GM23338 (cell line): ENCODE results near the gene CTRB2. TPM values are rescaled to one million over a fixed set of nuclear protein-coding genes. Genes with fewer than 3 reads are reported as not detected.

Experiments used
- ATAC-seq: fragments of 200-7000 bp; cut with Tn5 transposase; 3 replicates; pipeline ENCODE4 v1.9.1; 2020
- DNase-seq: peaks from one replicate; pipeline ENCODE4 v3.0.0-alpha.2; 2015; ENCODE audit warnings: low spot score
- H2AFZ ChIP-seq: fragments of 200-600 bp; sonication (generic); 2 replicates; pipeline ENCODE4 v1.8.0; 2016; ENCODE audit warnings: antibody characterized with exemption, mild to moderate bottlenecking, moderate library complexity
- H3F3A ChIP-seq: fragments of 200-600 bp; sonication (generic); replicated peaks from 2 replicates; pipeline ENCODE4 v1.8.0; 2017; ENCODE audit warnings: antibody characterized with exemption, mixed run types, low read depth
- H3K27ac ChIP-seq: fragments of 200-600 bp; sonication (generic); 2 replicates; pipeline ENCODE4 v1.6.1; 2016; ENCODE audit warnings: low read depth
- H3K27me3 ChIP-seq: fragments of 200-600 bp; sonication (generic); 2 replicates; pipeline ENCODE4 v1.8.0; 2016; ENCODE audit warnings: mild to moderate bottlenecking, mixed run types, moderate library complexity; ENCODE audit not compliant: insufficient read depth
- H3K36me3 ChIP-seq: fragments of 200-600 bp; sonication (generic); 2 replicates; pipeline ENCODE4 v1.8.0; 2016; ENCODE audit warnings: mild to moderate bottlenecking; ENCODE audit not compliant: insufficient read depth
- H3K4me1 ChIP-seq: fragments of 200-600 bp; sonication (generic); 2 replicates; pipeline ENCODE4 v1.8.0; 2016; ENCODE audit warnings: mild to moderate bottlenecking, moderate library complexity; ENCODE audit not compliant: insufficient read depth
- H3K4me2 ChIP-seq: fragments of 200-600 bp; sonication (generic); 2 replicates; pipeline ENCODE4 v1.7.1; 2017; ENCODE audit warnings: mixed run types
- H3K4me3 ChIP-seq: fragments of 200-600 bp; sonication (generic); 2 replicates; pipeline ENCODE4 v1.6.1; 2016; ENCODE audit warnings: mixed run types
- H3K79me2 ChIP-seq: fragments of 200-600 bp; sonication (generic); replicated peaks from 2 replicates; pipeline ENCODE4 v1.8.0; 2017; ENCODE audit warnings: mild to moderate bottlenecking; ENCODE audit not compliant: insufficient read depth
- H3K9me2 ChIP-seq: fragments of 200-600 bp; sonication (generic); 2 replicates; pipeline ENCODE4 v1.8.0; 2017; ENCODE audit not compliant: insufficient read depth
- H4K20me1 ChIP-seq: fragments of 200-600 bp; sonication (generic); replicated peaks from 2 replicates; pipeline ENCODE4 v1.8.0; 2017; ENCODE audit warnings: mild to moderate bottlenecking; ENCODE audit not compliant: insufficient read depth
- H3K27ac Mint-ChIP-seq: 2 replicates; pipeline ENCODE4 v1.8.0; 2020; ENCODE audit warnings: inconsistent platforms, mild to moderate bottlenecking, moderate library complexity, mixed read lengths
- H3K27me3 Mint-ChIP-seq: 3 replicates; pipeline ENCODE4 v1.8.0; 2022; ENCODE audit warnings: low read depth, mild to moderate bottlenecking, moderate library complexity, mixed read lengths, inconsistent platforms; ENCODE audit not compliant: insufficient read depth, poor library complexity
- H3K36me3 Mint-ChIP-seq: 3 replicates; pipeline ENCODE4 v1.8.0; 2021; ENCODE audit warnings: low read depth, mild to moderate bottlenecking, inconsistent platforms, moderate library complexity, mixed read lengths
- H3K4me1 Mint-ChIP-seq: 3 replicates; pipeline ENCODE4 v1.8.0; 2020; ENCODE audit warnings: mild to moderate bottlenecking, inconsistent platforms, mixed read lengths
- H3K4me3 Mint-ChIP-seq: 3 replicates; pipeline ENCODE4 v1.8.0; 2021; ENCODE audit warnings: moderate library complexity, mild to moderate bottlenecking, inconsistent platforms, mixed read lengths
- H3K9me3 Mint-ChIP-seq: 3 replicates; pipeline ENCODE4 v1.8.0; 2020; ENCODE audit warnings: moderate library complexity, mild to moderate bottlenecking, inconsistent platforms, mixed read lengths
- CREB1 ChIP-seq: fragments of 250-450 bp; sonication (Bioruptor Pico); IDR thresholded peaks from 2 replicates; pipeline ENCODE4 v1.5.0; 2020; ENCODE audit warnings: low read depth, mild to moderate bottlenecking, moderate library complexity
- CTCF ChIP-seq, 2 experiments: fragments of 200-600 bp in 1 of 2; sonication (generic) in 1 of 2; conservative IDR thresholded peaks; 2 replicates each; pipeline versions ENCODE4 v1.5.1 to v1.6.1; 2016 to 2017; ENCODE audit warnings: antibody characterized with exemption in 2 of 2, low read depth in 2 of 2, mild to moderate bottlenecking in 2 of 2, moderate library complexity in 1 of 2
- ETS1 ChIP-seq: IDR thresholded peaks from 2 replicates; pipeline ENCODE4 v1.6.1; 2016; ENCODE audit warnings: antibody characterized with exemption
- EZH2 ChIP-seq: fragments of 200-600 bp; sonication (generic); IDR thresholded peaks from one replicate; pipeline ENCODE4 v1.8.0; 2017; ENCODE audit warnings: antibody characterized with exemption, mild to moderate bottlenecking, low read depth; ENCODE audit not compliant: unreplicated experiment
- EZH2phosphoT487 ChIP-seq: fragments of 200-600 bp; sonication (generic); IDR thresholded peaks from one replicate; pipeline ENCODE4 v1.8.1; 2018; ENCODE audit warnings: antibody characterized with exemption; ENCODE audit not compliant: unreplicated experiment
- JUNB ChIP-seq: IDR thresholded peaks from one replicate; pipeline ENCODE4 v1.6.1; 2016; ENCODE audit warnings: antibody characterized with exemption; ENCODE audit not compliant: unreplicated experiment
- NANOG ChIP-seq: IDR thresholded peaks from 2 replicates; pipeline ENCODE4 v1.6.1; 2016; ENCODE audit warnings: antibody characterized with exemption, borderline replicate concordance
- POLR2AphosphoS5 ChIP-seq: IDR thresholded peaks from 2 replicates; pipeline ENCODE4 v1.6.1; 2016; ENCODE audit warnings: antibody characterized with exemption, low read depth
- REST ChIP-seq: IDR thresholded peaks from one replicate; pipeline ENCODE4 v1.6.1; 2018; ENCODE audit warnings: antibody characterized with exemption; ENCODE audit not compliant: unreplicated experiment
- STAT1 ChIP-seq: IDR thresholded peaks from one replicate; pipeline ENCODE4 v1.6.1; 2016; ENCODE audit warnings: antibody characterized with exemption; ENCODE audit not compliant: unreplicated experiment
- ZNF114 ChIP-seq: fragments of 250-450 bp; sonication (Bioruptor Pico); IDR thresholded peaks from 2 replicates; pipeline ENCODE4 v1.5.0; 2020; ENCODE audit warnings: mild to moderate bottlenecking, moderate library complexity
- ZNF331 ChIP-seq: fragments of 250-450 bp; sonication (Bioruptor Pico); IDR thresholded peaks from 2 replicates; pipeline ENCODE4 v1.5.0; 2020; ENCODE audit warnings: low read depth, mild to moderate bottlenecking, moderate library complexity
- polyA plus RNA-seq: library from polyadenylated mRNA; unstranded; fragments of >200 nt; fragmentation: Nextera tagmentation; extraction: Ambion mirVana; gene quantifications from 2 replicates; pipeline ENCODE4 v1.2.1, GENCODE V29; 2016
- total RNA-seq: library from RNA; depleted of rRNA; stranded (reverse); fragments of >200 nt; shearing (Covaris generic); gene quantifications from 2 replicates; pipeline ENCODE4 v1.2.3, GENCODE V29; 2014
- TF ChIP-seq, protein P1 (sequence below): fragments of 250-450 bp; sonication (Bioruptor Pico); IDR thresholded peaks from 2 replicates; pipeline ENCODE4 v1.5.0; 2020; ENCODE audit warnings: mild to moderate bottlenecking, moderate library complexity

Gene CTRB2
- total and polyA plus RNA-seq, 2 experiments from 2014 or later: not detected

GRCh38 chr16:75217389-75217851 is 10.5 kb upstream of the CTRB2 start:
- no peaks in the 10 kb centered on the region for H3K36me3 ChIP-seq
- H3K4me1 ChIP-seq: no peaks in the 10 kb centered on the region
- Mint-ChIP-seq H3K4me1 (0 out of 3 replicates have a peak, but pooled peaks cover 3% of the 10 kb centered on the region), H3K9me3 (no peaks in the 10 kb centered on the region; the same call in 2 of the 3 replicates), H3K27me3 (peaks cover 2% of the 10 kb centered on the region), H3K27ac (no peak overlapping the region; the same call in 1 of the 2 replicates), H3K4me3 (no peak overlapping the region), H3K36me3 (no peaks in the 10 kb centered on the region)
- no peak overlapping the region for H3K27ac ChIP-seq
- H4K20me1 ChIP-seq: no peaks in the 10 kb centered on the region
- H3K4me2 ChIP-seq: no peak overlapping the region
- no peak for DNase-seq
- H3K79me2 ChIP-seq: no peaks in the 10 kb centered on the region
- H2AFZ ChIP-seq: no peak overlapping the region
- ATAC-seq: no peak
- no peaks in the 10 kb centered on the region for H3K9me2 ChIP-seq
- no peaks in the 10 kb centered on the region for H3F3A ChIP-seq
- TF ChIP-seq POLR2AphosphoS5: no peak
- no peak for TF ChIP-seq CREB1
- no peak for TF ChIP-seq JUNB
- TF ChIP-seq NANOG: no peak
- no peak for TF ChIP-seq CTCF (conservative IDR thresholded peaks at IDR 0.05; ENCODE audit: low read depth in 2 of 2)
- no peak for TF ChIP-seq EZH2
- no peak for TF ChIP-seq STAT1
- no peak for TF ChIP-seq ZNF114
- TF ChIP-seq ETS1: no peak
- no peak for TF ChIP-seq ZNF331 (CRISPR knock-in tag)
- TF ChIP-seq, protein P1, sequence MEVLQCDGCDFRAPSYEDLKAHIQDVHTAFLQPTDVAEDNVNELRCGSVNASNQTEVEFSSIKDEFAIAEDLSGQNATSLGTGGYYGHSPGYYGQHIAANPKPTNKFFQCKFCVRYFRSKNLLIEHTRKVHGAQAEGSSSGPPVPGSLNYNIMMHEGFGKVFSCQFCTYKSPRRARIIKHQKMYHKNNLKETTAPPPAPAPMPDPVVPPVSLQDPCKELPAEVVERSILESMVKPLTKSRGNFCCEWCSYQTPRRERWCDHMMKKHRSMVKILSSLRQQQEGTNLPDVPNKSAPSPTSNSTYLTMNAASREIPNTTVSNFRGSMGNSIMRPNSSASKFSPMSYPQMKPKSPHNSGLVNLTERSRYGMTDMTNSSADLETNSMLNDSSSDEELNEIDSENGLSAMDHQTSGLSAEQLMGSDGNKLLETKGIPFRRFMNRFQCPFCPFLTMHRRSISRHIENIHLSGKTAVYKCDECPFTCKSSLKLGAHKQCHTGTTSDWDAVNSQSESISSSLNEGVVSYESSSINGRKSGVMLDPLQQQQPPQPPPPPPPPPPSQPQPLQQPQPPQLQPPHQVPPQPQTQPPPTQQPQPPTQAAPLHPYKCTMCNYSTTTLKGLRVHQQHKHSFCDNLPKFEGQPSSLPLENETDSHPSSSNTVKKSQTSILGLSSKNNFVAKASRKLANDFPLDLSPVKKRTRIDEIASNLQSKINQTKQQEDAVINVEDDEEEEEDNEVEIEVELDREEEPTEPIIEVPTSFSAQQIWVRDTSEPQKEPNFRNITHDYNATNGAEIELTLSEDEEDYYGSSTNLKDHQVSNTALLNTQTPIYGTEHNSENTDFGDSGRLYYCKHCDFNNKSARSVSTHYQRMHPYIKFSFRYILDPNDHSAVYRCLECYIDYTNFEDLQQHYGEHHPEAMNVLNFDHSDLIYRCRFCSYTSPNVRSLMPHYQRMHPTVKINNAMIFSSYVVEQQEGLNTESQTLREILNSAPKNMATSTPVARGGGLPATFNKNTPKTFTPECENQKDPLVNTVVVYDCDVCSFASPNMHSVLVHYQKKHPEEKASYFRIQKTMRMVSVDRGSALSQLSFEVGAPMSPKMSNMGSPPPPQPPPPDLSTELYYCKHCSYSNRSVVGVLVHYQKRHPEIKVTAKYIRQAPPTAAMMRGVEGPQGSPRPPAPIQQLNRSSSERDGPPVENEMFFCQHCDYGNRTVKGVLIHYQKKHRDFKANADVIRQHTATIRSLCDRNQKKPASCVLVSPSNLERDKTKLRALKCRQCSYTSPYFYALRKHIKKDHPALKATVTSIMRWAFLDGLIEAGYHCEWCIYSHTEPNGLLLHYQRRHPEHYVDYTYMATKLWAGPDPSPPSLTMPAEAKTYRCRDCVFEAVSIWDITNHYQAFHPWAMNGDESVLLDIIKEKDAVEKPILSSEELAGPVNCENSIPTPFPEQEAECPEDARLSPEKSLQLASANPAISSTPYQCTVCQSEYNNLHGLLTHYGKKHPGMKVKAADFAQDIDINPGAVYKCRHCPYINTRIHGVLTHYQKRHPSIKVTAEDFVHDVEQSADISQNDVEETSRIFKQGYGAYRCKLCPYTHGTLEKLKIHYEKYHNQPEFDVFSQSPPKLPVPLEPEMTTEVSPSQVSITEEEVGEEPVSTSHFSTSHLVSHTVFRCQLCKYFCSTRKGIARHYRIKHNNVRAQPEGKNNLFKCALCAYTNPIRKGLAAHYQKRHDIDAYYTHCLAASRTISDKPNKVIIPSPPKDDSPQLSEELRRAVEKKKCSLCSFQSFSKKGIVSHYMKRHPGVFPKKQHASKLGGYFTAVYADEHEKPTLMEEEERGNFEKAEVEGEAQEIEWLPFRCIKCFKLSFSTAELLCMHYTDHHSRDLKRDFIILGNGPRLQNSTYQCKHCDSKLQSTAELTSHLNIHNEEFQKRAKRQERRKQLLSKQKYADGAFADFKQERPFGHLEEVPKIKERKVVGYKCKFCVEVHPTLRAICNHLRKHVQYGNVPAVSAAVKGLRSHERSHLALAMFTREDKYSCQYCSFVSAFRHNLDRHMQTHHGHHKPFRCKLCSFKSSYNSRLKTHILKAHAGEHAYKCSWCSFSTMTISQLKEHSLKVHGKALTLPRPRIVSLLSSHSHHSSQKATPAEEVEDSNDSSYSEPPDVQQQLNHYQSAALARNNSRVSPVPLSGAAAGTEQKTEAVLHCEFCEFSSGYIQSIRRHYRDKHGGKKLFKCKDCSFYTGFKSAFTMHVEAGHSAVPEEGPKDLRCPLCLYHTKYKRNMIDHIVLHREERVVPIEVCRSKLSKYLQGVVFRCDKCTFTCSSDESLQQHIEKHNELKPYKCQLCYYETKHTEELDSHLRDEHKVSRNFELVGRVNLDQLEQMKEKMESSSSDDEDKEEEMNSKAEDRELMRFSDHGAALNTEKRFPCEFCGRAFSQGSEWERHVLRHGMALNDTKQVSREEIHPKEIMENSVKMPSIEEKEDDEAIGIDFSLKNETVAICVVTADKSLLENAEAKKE (CRISPR knock-in tag): no peak
- TF ChIP-seq EZH2phosphoT487: no peak
- no peak for TF ChIP-seq REST
- H3K4me3 ChIP-seq: no peak overlapping the region
- no peaks in the 10 kb centered on the region for H3K27me3 ChIP-seq
